Ectodermal cell (in vitro differentiated cells): ENCODE results near the gene KRT71. TPM values are rescaled to one million over a fixed set of nuclear protein-coding genes. Genes with fewer than 3 reads are reported as not detected.
"Not testable (repeated sequence)": the region's sequence is repeated elsewhere in the genome, so short reads cannot be mapped to it uniquely, and the experiment has no call there.

Experiments
- H3K27ac ChIP-seq: 2 replicates; pipeline ENCODE4 v1.7.0; 2013; ENCODE audit warnings: mild to moderate bottlenecking, low read depth, low read length; ENCODE audit not compliant: insufficient read depth, poor library complexity, severe bottlenecking
- H3K27me3 ChIP-seq: 2 replicates; pipeline ENCODE4 v1.7.0; 2013; ENCODE audit warnings: mild to moderate bottlenecking, low read length; ENCODE audit not compliant: insufficient read depth, control insufficient read depth, poor library complexity, severe bottlenecking
- H3K36me3 ChIP-seq: one replicate; pipeline ENCODE4 v1.7.0; 2013; ENCODE audit warnings: low read length; ENCODE audit not compliant: control insufficient read depth, insufficient read depth
- H3K4me1 ChIP-seq: one replicate; pipeline ENCODE4 v1.7.0; 2013; ENCODE audit warnings: low read length; ENCODE audit not compliant: control insufficient read depth, insufficient read depth
- H3K4me3 ChIP-seq: 2 replicates; pipeline ENCODE4 v1.7.0; 2013; ENCODE audit warnings: low read depth, low read length, control low read depth; ENCODE audit not compliant: insufficient read depth
- H3K9me3 ChIP-seq: 2 replicates; pipeline ENCODE4 v1.7.0; 2013; ENCODE audit warnings: mild to moderate bottlenecking, low read length, moderate library complexity; ENCODE audit not compliant: control insufficient read depth
- WGBS, 2 experiments: methylation state at CpG; one replicate each; pipeline ENCODE4 v1.1.7; 2013; ENCODE audit warnings: missing lambda C conversion rate in 2 of 2; 5-methylcytosine and 5-hydroxymethylcytosine counted together
- polyA plus RNA-seq, 4 experiments: library from polyadenylated mRNA; stranded (reverse); fragments of 50-300 nt; gene quantifications; one replicate each; pipeline ENCODE4 v1.2.3, GENCODE V29; 2013

KRT71 gene
- polyA plus RNA-seq (2013, experiment 1 of 4) = not detected
- polyA plus RNA-seq (2013, experiment 2 of 4) = not detected
- not detected for polyA plus RNA-seq (2013, experiment 3 of 4)
- polyA plus RNA-seq (2013, experiment 4 of 4) = not detected

GRCh38 chr12:52552681-52553195 lies at the start of gene KRT71:
TSS of gene KRT71 (minus strand) at chr12:52553145. CDS start at chr12:52553077, 68 bp downstream.
- H3K36me3 ChIP-seq = no peaks in the 10 kb centered on the region
- WGBS, 2 experiments = 91 to 92% methylated on average over 14 of the region's 14 CpGs
- no peak within 1 kb of the TSS for H3K4me3 ChIP-seq
- H3K4me1 ChIP-seq = no peaks in the 10 kb centered on the region
- no peaks in the 10 kb centered on the region for H3K27me3 ChIP-seq
- H3K9me3 ChIP-seq = no peaks in the 10 kb centered on the region
- H3K27ac ChIP-seq = no peak within 1 kb of the TSS

- WGBS, 2 experiments = 92 to 96% methylated on average over 5 of the region's 5 CpGs
- Histone ChIP-seq H3K4me1 (no peaks in the 10 kb centered on the region), H3K4me3 (no peak overlapping the region), H3K9me3 (no peaks in the 10 kb centered on the region), H3K36me3 (no peaks in the 10 kb centered on the region), H3K27me3 (peaks cover 3% of the 10 kb centered on the region), H3K27ac (no peak overlapping the region)
Observed at GRCh38 chr12:52602552-52602951, 49.6 kb upstream of the KRT71 start.

- 91 to 92% methylated on average over 4 of the region's 4 CpGs for WGBS, 2 experiments
- Histone ChIP-seq H3K36me3 (no peaks in the 10 kb centered on the region), H3K4me3 (no peak overlapping the region), H3K4me1 (no peaks in the 10 kb centered on the region), H3K27me3 (peaks cover 3% of the 10 kb centered on the region), H3K27ac (no peak overlapping the region), H3K9me3 (no peaks in the 10 kb centered on the region)
Observed at GRCh38 chr12:52601671-52602070, 48.7 kb upstream of the KRT71 start.

GRCh38 chr12:52600941-52601481 lies 48.1 kb upstream of the KRT71 start, which contains the start of gene KRT72:
TSS of gene KRT72 (minus strand) at chr12:52601463. CDS start at chr12:52601452, 11 bp downstream.
- Histone ChIP-seq H3K9me3 (no peaks in the 10 kb centered on the region), H3K27ac (no peak within 1 kb of the TSS), H3K36me3 (no peaks in the 10 kb centered on the region), H3K4me3 (no peak within 1 kb of the TSS), H3K27me3 (peaks cover 3% of the 10 kb centered on the region), H3K4me1 (no peaks in the 10 kb centered on the region)
- 90 to 92% methylated on average over 48 of the region's 48 CpGs for WGBS, 2 experiments

DNA sequence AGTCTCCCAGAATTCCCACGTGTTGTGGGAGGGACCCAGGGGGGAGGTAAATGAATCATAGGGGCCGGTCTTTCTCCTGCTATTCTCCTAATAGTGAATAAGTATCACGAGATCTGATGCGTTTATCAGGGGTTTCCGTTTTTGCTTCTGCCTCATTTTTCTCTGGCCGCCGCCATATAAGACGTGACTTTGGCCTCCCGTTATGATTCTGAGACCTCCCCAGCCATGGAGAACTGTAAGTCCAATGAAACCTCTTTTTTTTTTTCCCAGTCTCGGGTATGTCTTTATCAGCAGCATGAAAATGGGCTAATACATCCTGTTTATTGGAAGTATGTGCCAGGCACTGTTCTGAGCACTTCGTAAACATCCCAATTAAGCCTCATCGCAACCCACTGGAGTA lies 47.5 kb upstream of the KRT71 start:
- Histone ChIP-seq H3K9me3 (no peaks in the 10 kb centered on the region), H3K4me1 (no peaks in the 10 kb centered on the region), H3K4me3 (no peak overlapping the region), H3K27ac (no peak overlapping the region), H3K36me3 (no peaks in the 10 kb centered on the region), H3K27me3 (peaks cover 3% of the 10 kb centered on the region)
- 90% methylated on average over 12 of the region's 12 CpGs for WGBS, 2 experiments

DNA sequence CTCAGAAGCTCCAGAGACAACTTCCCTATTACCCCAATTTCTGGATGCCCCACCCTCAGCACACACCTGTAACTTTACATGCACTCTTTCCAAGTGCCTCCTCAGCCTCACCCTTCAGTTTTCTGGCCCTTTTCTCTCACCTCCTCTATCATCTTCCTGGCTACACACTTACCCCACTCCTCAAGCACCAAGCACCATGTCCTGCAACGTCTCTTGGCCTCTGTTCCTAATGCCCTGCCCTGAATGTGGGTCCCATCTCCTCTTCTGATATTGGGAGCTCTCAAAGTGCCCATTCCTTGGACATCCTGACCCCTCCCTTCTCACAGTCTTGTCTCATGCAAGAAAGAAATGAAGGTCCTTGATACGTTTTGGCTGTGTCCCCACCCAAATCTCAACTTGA lies 47.1 kb upstream of the KRT71 start:
- no peaks in the 10 kb centered on the region for H3K36me3 ChIP-seq
- no peaks in the 10 kb centered on the region for H3K4me1 ChIP-seq
- peaks cover 3% of the 10 kb centered on the region for H3K27me3 ChIP-seq
- H3K27ac ChIP-seq = no peak overlapping the region
- no peaks in the 10 kb centered on the region for H3K9me3 ChIP-seq
- 78 to 82% methylated on average over 2 of the region's 2 CpGs for WGBS, 2 experiments
- H3K4me3 ChIP-seq = no peak overlapping the region

DNA sequence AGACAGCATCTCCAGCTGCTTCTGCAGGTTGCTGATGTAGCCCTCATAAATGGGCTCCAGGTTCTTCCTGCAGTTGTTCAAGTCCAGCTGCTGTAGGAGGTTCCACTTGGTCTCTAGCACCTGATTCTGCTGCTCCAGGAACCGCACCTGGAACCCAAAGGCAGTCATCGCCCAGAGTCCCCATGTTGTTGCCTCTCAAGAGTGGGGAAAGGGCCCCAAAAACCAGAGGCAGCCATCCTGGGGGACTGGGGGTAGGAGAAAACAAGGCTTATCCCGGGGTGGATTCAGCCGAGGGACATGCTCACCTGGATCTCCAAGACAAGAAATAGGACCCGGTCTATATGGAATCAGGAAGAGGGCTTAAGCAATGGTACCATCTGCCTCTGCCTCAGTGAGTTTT lies 46.0 kb upstream of the KRT71 start:
- Histone ChIP-seq H3K27me3 (peaks cover 3% of the 10 kb centered on the region), H3K9me3 (no peaks in the 10 kb centered on the region), H3K36me3 (no peaks in the 10 kb centered on the region), H3K4me1 (no peaks in the 10 kb centered on the region), H3K27ac (no peak overlapping the region), H3K4me3 (no peak overlapping the region)
- 93 to 96% methylated on average over 5 of the region's 5 CpGs for WGBS, 2 experiments

GRCh38 chr12:52594237-52594636 lies 41.3 kb upstream of the KRT71 start:
- H3K4me3 ChIP-seq, H3K36me3 ChIP-seq, H3K27me3 ChIP-seq, H3K9me3 ChIP-seq, H3K27ac ChIP-seq, H3K4me1 ChIP-seq: not testable (repeated sequence)
- WGBS, 2 experiments = 79 to 83% methylated on average over 3 to 4 of the region's 4 CpGs

DNA sequence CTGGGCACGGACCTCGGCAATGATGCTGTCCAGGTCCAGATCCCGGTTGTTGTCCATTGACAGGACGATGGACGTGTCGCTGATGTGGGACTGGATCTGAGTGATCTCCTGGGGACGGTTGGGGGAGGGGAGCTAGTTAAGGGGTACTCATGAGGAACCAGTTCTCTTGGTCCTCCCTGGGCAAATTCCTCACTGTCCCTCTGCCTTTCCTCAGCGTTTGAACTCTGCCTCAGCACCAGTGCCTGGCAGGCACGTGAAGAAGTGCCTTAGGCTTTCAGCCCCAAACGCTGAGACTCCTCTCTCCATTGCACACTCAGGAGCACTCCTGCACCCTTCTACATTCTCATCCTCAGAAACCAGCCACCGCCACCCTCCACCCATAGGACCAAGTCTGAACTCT lies 38.6 kb upstream of the KRT71 start:
- H3K9me3 ChIP-seq = no peaks in the 10 kb centered on the region
- H3K36me3 ChIP-seq = no peaks in the 10 kb centered on the region
- WGBS, 2 experiments = 93% methylated on average over 11 of the region's 11 CpGs
- H3K4me3 ChIP-seq = no peak overlapping the region
- no peaks in the 10 kb centered on the region for H3K27me3 ChIP-seq
- no peak overlapping the region for H3K27ac ChIP-seq
- H3K4me1 ChIP-seq = no peaks in the 10 kb centered on the region

GRCh38 chr12:52590021-52590420 lies 37.1 kb upstream of the KRT71 start:
- H3K27ac ChIP-seq = no peak overlapping the region
- H3K27me3 ChIP-seq = no peaks in the 10 kb centered on the region
- H3K36me3 ChIP-seq = no peaks in the 10 kb centered on the region
- H3K9me3 ChIP-seq = no peaks in the 10 kb centered on the region
- no peaks in the 10 kb centered on the region for H3K4me1 ChIP-seq
- WGBS, 2 experiments = 92% methylated on average over 6 of the region's 6 CpGs
- H3K4me3 ChIP-seq = no peak overlapping the region
